Karpas-422 (cell line): ENCODE measurements around the gene VPS8. TPM values are rescaled to one million over a fixed set of nuclear protein-coding genes. Genes with fewer than 3 reads are reported as not detected.

Experiments
- DNase-seq: peaks from one replicate; pipeline ENCODE4 v3.0.0-alpha.2; 2015
- H2AFZ ChIP-seq: fragments of 200-600 bp; sonication (generic); 2 replicates; pipeline ENCODE4 v1.6.1; 2014; ENCODE audit warnings: antibody characterized with exemption, low read length, mixed read lengths
- H3K27ac ChIP-seq: fragments of 200-600 bp; sonication (generic); 2 replicates; pipeline ENCODE4 v1.5.1; 2014; ENCODE audit warnings: mild to moderate bottlenecking, low read length, moderate library complexity
- H3K27me3 ChIP-seq: fragments of 200-600 bp; sonication (generic); 2 replicates; pipeline ENCODE4 v1.6.1; 2014; ENCODE audit warnings: low read length, mixed read lengths
- H3K36me3 ChIP-seq: fragments of 200-600 bp; sonication (generic); 2 replicates; pipeline ENCODE4 v1.6.1; 2014; ENCODE audit warnings: low read length, mixed read lengths; ENCODE audit not compliant: insufficient read depth
- H3K4me1 ChIP-seq: fragments of 200-600 bp; sonication (generic); 2 replicates; pipeline ENCODE4 v1.6.1; 2014; ENCODE audit warnings: mild to moderate bottlenecking, low read length, mixed read lengths
- H3K4me2 ChIP-seq: fragments of 200-600 bp; sonication (generic); 2 replicates; pipeline ENCODE4 v1.6.1; 2014; ENCODE audit warnings: low read length, low read depth, mild to moderate bottlenecking; ENCODE audit not compliant: poor library complexity, severe bottlenecking
- H3K4me3 ChIP-seq: fragments of 200-600 bp; sonication (generic); 2 replicates; pipeline ENCODE4 v1.5.1; 2014; ENCODE audit warnings: mild to moderate bottlenecking, antibody characterized with exemption, low read length, mixed read lengths
- H3K79me2 ChIP-seq: fragments of 200-600 bp; sonication (generic); 2 replicates; pipeline ENCODE4 v1.6.1; 2014; ENCODE audit warnings: mild to moderate bottlenecking, low read length, mixed read lengths
- H3K9ac ChIP-seq: fragments of 200-600 bp; sonication (generic); 2 replicates; pipeline ENCODE4 v1.6.0; 2014; ENCODE audit warnings: low read length
- H3K9me2 ChIP-seq: fragments of 200-600 bp; sonication (generic), shearing (Covaris generic); replicated peaks from 2 replicates; pipeline ENCODE4 v1.6.0; 2014; ENCODE audit warnings: mild to moderate bottlenecking, low read length, moderate library complexity; ENCODE audit not compliant: insufficient read depth
- H3K9me3 ChIP-seq: fragments of 300-700, 200-600 bp; sonication (generic); 2 replicates; pipeline ENCODE4 v1.6.1; 2014; ENCODE audit warnings: low read length, mixed read lengths
- H4K20me1 ChIP-seq: fragments of 200-600 bp; sonication (generic); 2 replicates; pipeline ENCODE4 v1.6.1; 2014; ENCODE audit warnings: mild to moderate bottlenecking, antibody characterized with exemption, low read length, low read depth; ENCODE audit not compliant: insufficient read depth
- total RNA-seq: library from RNA; depleted of rRNA; stranded (reverse); fragments of >200 nt; shearing (Covaris generic); gene quantifications from 2 replicates; pipeline ENCODE4 v1.2.3, GENCODE V29; 2014; ENCODE audit warnings: low replicate concordance

Gene VPS8
- total RNA-seq, 1 experiment from 2014 or later, result 168 TPM

- H3K27ac ChIP-seq, result no peak overlapping the region
- H3K9ac ChIP-seq, result no peak overlapping the region
- DNase-seq, result no peak
- no peaks in the 10 kb centered on the region for H3K27me3 ChIP-seq
- H2AFZ ChIP-seq, result no peak overlapping the region; the same call in 1 of the 2 replicates
- peaks cover 3% of the 10 kb centered on the region; the same call in 1 of the 2 replicates for H3K4me1 ChIP-seq
- no peaks in the 10 kb centered on the region for H3K9me3 ChIP-seq
- no peaks in the 10 kb centered on the region for H3K9me2 ChIP-seq
- H3K4me2 ChIP-seq, result no peak overlapping the region
- no peaks in the 10 kb centered on the region for H4K20me1 ChIP-seq
- H3K4me3 ChIP-seq, result no peak overlapping the region
- H3K36me3 ChIP-seq, result peaks cover 9% of the 10 kb centered on the region; the same call in 1 of the 2 replicates
- H3K79me2 ChIP-seq, result no peaks in the 10 kb centered on the region
Observed at GRCh38 chr3:184872200-184872599, 60.2 kb downstream of the VPS8 start.

GRCh38 chr3:184873141-184873540 is 61.2 kb downstream of the VPS8 start:
- Histone ChIP-seq H3K27me3 (no peaks in the 10 kb centered on the region), H3K4me3 (no peak overlapping the region), H3K9me3 (no peaks in the 10 kb centered on the region), H3K79me2 (no peaks in the 10 kb centered on the region), H3K4me1 (peaks cover 3% of the 10 kb centered on the region; the same call in 1 of the 2 replicates), H2AFZ (no peak overlapping the region), H3K4me2 (no peak overlapping the region), H4K20me1 (no peaks in the 10 kb centered on the region), H3K36me3 (peaks cover 15% of the 10 kb centered on the region; the same call in 1 of the 2 replicates), H3K9me2 (no peaks in the 10 kb centered on the region), H3K27ac (no peak overlapping the region), H3K9ac (no peak overlapping the region)
- no peak for DNase-seq

- H3K9me3 ChIP-seq, result no peaks in the 10 kb centered on the region
- no peak overlapping the region for H3K4me2 ChIP-seq
- H3K27me3 ChIP-seq, result no peaks in the 10 kb centered on the region
- H3K9ac ChIP-seq, result no peak overlapping the region
- peaks cover 3% of the 10 kb centered on the region; the same call in 1 of the 2 replicates for H3K4me1 ChIP-seq
- peak; percentile 82 for DNase-seq
- no peak overlapping the region for H3K4me3 ChIP-seq
- no peaks in the 10 kb centered on the region for H4K20me1 ChIP-seq
- H3K79me2 ChIP-seq, result no peaks in the 10 kb centered on the region
- H3K27ac ChIP-seq, result no peak overlapping the region
- peaks cover 9% of the 10 kb centered on the region; the same call in 1 of the 2 replicates for H3K36me3 ChIP-seq
- no peak overlapping the region for H2AFZ ChIP-seq
- no peaks in the 10 kb centered on the region for H3K9me2 ChIP-seq
Observed at GRCh38 chr3:184874709-184875644, 63.0 kb downstream of the VPS8 start.

- Histone ChIP-seq H3K4me1 (peaks cover 16% of the 10 kb centered on the region), H3K27ac (no peak overlapping the region), H3K9me2 (no peaks in the 10 kb centered on the region)
Observed at GRCh38 chr3:184880276-184881019, 68.5 kb downstream of the VPS8 start.

GRCh38 chr3:184884359-184885017 is 72.5 kb downstream of the VPS8 start:
- Histone ChIP-seq H3K36me3 (peaks cover 14% of the 10 kb centered on the region; the same call in 1 of the 2 replicates), H4K20me1 (no peaks in the 10 kb centered on the region), H3K27ac (no peak overlapping the region), H3K9ac (no peak overlapping the region), H3K4me3 (no peak overlapping the region), H3K9me3 (no peaks in the 10 kb centered on the region), H3K79me2 (no peaks in the 10 kb centered on the region), H3K27me3 (no peaks in the 10 kb centered on the region), H3K4me2 (no peak overlapping the region), H3K4me1 (peaks cover 16% of the 10 kb centered on the region), H3K9me2 (no peaks in the 10 kb centered on the region), H2AFZ (no peak overlapping the region)
- DNase-seq, result no peak

More at GRCh38 chr3:184880276-184881019, 68.5 kb downstream of the VPS8 start:
- Histone ChIP-seq H3K9me3 (no peaks in the 10 kb centered on the region), H4K20me1 (no peaks in the 10 kb centered on the region), H3K4me2 (no peak overlapping the region), H3K36me3 (peaks cover 17% of the 10 kb centered on the region; the same call in 1 of the 2 replicates), H2AFZ (no peak overlapping the region), H3K27me3 (no peaks in the 10 kb centered on the region), H3K9ac (no peak overlapping the region), H3K4me3 (no peak overlapping the region), H3K79me2 (no peaks in the 10 kb centered on the region)
- DNase-seq, result no peak

- DNase-seq, result no peak
- Histone ChIP-seq H2AFZ (no peak overlapping the region), H3K79me2 (no peaks in the 10 kb centered on the region), H3K36me3 (peaks cover 14% of the 10 kb centered on the region; the same call in 1 of the 2 replicates), H3K4me3 (no peak overlapping the region), H3K4me1 (peaks cover 15% of the 10 kb centered on the region), H3K4me2 (no peak overlapping the region), H3K9me2 (no peaks in the 10 kb centered on the region), H3K27ac (no peak overlapping the region), H4K20me1 (no peaks in the 10 kb centered on the region), H3K27me3 (no peaks in the 10 kb centered on the region), H3K9ac (no peak overlapping the region), H3K9me3 (no peaks in the 10 kb centered on the region)
Observed at GRCh38 chr3:184885112-184885511, 73.1 kb downstream of the VPS8 start.

- Histone ChIP-seq H3K4me1 (peaks cover 4% of the 10 kb centered on the region; the same call in 1 of the 2 replicates), H3K4me3 (no peak overlapping the region), H3K27me3 (no peaks in the 10 kb centered on the region), H3K9me3 (no peaks in the 10 kb centered on the region), H3K79me2 (no peaks in the 10 kb centered on the region), H3K27ac (no peak overlapping the region), H4K20me1 (no peaks in the 10 kb centered on the region), H3K9me2 (no peaks in the 10 kb centered on the region), H3K4me2 (no peak overlapping the region), H2AFZ (no peak overlapping the region), H3K9ac (no peak overlapping the region), H3K36me3 (peaks cover 14% of the 10 kb centered on the region; the same call in 1 of the 2 replicates)
- no peak for DNase-seq
Observed at GRCh38 chr3:184887574-184887973, 75.6 kb downstream of the VPS8 start.
